Breast epithelium (tissue), 4 donors: ENCODE results near the gene TRIM72. TPM values are rescaled to one million over a fixed set of nuclear protein-coding genes. Genes with fewer than 3 reads are reported as not detected.

Experiments used
- DNase-seq, 2 donors: peaks; one replicate each; pipeline ENCODE4 v3.0.0-alpha.2; 2019; ENCODE audit warnings: low spot score in 2 of 2
- H3K27ac ChIP-seq, 2 donors: fragments of 200-600 bp; sonication (generic) in 1 of 2; one replicate each; pipeline ENCODE4 v1.5.1; 2016 to 2019; ENCODE audit warnings: mild to moderate bottlenecking in 1 of 2
- H3K27me3 ChIP-seq, 2 donors: fragments of 200-600 bp; sonication (generic) in 1 of 2; one replicate each; pipeline versions ENCODE4 v1.5.1 to v1.6.0; 2017 to 2019; ENCODE audit warnings: control low read depth in 1 of 2, mild to moderate bottlenecking in 1 of 2
- H3K36me3 ChIP-seq: fragments of 200-600 bp; one replicate; pipeline ENCODE4 v1.5.1; 2019
- H3K4me1 ChIP-seq, 2 donors: fragments of 200-600 bp; sonication (generic); one replicate each; pipeline ENCODE4 v1.5.1; 2016 to 2019; ENCODE audit warnings: control low read depth in 1 of 2
- H3K4me3 ChIP-seq, 3 donors: fragments of 200-600 bp; sonication (generic); 1 replicate in 2 of 3; 2 replicates in 1 of 3; pipeline ENCODE4 v1.5.1; 2016 to 2019; ENCODE audit warnings: mild to moderate bottlenecking in 3 of 3, moderate library complexity in 2 of 3
- H3K9me3 ChIP-seq, 2 donors: fragments of 200-600 bp; sonication (generic) in 1 of 2; one replicate each; pipeline ENCODE4 v1.5.1; 2016 to 2019; ENCODE audit warnings: control low read depth in 1 of 2
- POLR2A ChIP-seq: fragments of 450-650 bp; IDR thresholded peaks from one replicate; pipeline ENCODE4 v1.6.1; 2016; ENCODE audit warnings: antibody characterized with exemption, mild to moderate bottlenecking, moderate library complexity
- POLR2AphosphoS5 ChIP-seq, 3 donors: sonication (generic); formaldehyde crosslinking; IDR thresholded peaks; one replicate each; pipeline ENCODE4 v1.6.1; 2017; ENCODE audit warnings: antibody characterized with exemption in 3 of 3
- intact Hi-C: fragments of 100-400 bp; cut with DNase I; formaldehyde crosslinking; loops from one replicate; pipeline ENCODE4 v1.15.1; 2023; ENCODE audit warnings: low total_unique reads
- total RNA-seq, 3 donors: library from RNA; depleted of rRNA; stranded (reverse); fragments of >200 nt; gene quantifications; one replicate each; pipeline ENCODE4 v1.1.0, GENCODE V29; 2016
- TF ChIP-seq, protein P1 (sequence below), 3 donors: fragments of 450-650 bp; IDR thresholded peaks; one replicate each; pipeline ENCODE4 v1.5.1; 2016 to 2017; ENCODE audit warnings: antibody characterized with exemption in 3 of 3, mild to moderate bottlenecking in 3 of 3, moderate library complexity in 3 of 3

Gene TRIM72
- total RNA-seq, 3 donors from 2014 or later, result under 0.01 TPM; not detected in 1

DNA sequence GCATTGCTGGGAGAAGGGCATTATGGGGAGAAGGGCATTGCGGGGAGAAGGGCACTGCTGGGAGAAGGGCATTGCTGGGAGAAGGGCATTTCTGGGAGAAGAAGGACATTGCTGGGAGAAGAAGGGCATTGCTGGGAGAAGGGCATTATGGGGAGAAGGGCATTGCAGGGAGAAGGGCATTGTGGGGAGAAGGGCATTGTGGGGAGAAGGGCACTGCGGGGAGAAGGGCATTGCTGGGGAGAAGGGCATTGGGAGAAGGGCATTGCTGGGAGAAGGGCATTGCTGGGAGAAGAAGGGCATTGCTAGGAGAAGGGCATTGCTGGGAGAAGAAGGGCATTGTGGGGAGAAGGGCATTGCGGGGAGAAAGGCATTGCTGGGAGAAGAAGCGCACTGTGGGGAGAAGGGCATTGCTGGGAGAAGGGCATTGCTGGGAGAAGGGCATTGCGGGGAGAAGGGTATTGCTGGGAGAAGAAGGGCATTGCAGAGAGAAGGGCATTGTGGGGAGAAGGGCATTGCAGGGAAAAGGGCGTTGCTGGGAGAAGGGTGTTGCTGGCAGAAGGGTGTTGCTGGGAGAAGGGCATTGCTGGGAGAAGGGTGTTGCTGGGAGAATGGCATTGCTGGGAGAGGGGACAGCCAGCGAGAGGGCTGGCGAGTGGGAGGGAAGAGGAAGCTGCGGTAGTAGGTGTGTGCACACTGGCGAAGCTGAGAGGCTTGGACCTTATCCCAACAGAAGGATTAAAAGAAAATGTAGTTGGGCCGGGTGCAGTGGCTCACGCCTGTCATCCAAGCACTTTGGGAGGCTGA lies 7.6 kb downstream of the TRIM72 start:
- Histone ChIP-seq H3K36me3 (no peaks in the 10 kb centered on the region), H3K4me3 (no peak overlapping the region), H3K27me3 (peaks cover 4 to 23% of the 10 kb centered on the region in 2 donors), H3K9me3 (no peaks in the 10 kb centered on the region), H3K4me1 (peaks cover 0 to 4% of the 10 kb centered on the region in 2 donors), H3K27ac (no peak overlapping the region)
- no peak for TF ChIP-seq POLR2A
- TF ChIP-seq, protein P1, sequence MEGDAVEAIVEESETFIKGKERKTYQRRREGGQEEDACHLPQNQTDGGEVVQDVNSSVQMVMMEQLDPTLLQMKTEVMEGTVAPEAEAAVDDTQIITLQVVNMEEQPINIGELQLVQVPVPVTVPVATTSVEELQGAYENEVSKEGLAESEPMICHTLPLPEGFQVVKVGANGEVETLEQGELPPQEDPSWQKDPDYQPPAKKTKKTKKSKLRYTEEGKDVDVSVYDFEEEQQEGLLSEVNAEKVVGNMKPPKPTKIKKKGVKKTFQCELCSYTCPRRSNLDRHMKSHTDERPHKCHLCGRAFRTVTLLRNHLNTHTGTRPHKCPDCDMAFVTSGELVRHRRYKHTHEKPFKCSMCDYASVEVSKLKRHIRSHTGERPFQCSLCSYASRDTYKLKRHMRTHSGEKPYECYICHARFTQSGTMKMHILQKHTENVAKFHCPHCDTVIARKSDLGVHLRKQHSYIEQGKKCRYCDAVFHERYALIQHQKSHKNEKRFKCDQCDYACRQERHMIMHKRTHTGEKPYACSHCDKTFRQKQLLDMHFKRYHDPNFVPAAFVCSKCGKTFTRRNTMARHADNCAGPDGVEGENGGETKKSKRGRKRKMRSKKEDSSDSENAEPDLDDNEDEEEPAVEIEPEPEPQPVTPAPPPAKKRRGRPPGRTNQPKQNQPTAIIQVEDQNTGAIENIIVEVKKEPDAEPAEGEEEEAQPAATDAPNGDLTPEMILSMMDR (IDR thresholded peaks at IDR 0.05), result no peak
- no peak for TF ChIP-seq POLR2AphosphoS5 (IDR thresholded peaks at IDR 0.05)
- intact Hi-C loops, result no loop called here
- DNase-seq, result no peak

DNA sequence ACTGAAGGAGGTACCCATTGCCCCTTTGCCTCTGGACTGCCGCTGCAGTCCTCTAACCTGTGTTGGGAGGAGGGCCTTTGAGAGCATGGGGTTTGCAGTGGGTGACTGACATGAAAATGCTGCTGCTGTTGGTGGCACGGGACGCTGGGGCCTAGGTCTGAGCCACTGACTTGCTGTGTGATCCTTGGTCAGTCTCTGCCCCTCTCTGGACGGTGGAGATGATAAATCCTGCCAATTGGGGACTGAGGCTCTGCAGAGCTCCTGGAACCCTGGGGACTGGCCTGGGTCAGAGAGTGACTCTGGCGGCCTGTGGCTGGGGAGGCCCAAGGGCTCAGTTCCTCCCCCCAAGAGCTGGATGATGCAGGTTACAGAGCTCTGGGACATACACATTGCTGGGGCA lies 9.1 kb downstream of the TRIM72 start:
- Histone ChIP-seq H3K27ac (no peak overlapping the region), H3K36me3 (no peaks in the 10 kb centered on the region), H3K4me3 (no peak overlapping the region), H3K4me1 (no peaks in the 10 kb centered on the region), H3K27me3 (peaks cover under 1 to 10% of the 10 kb centered on the region in 2 donors), H3K9me3 (no peaks in the 10 kb centered on the region)
- no peak for DNase-seq
- no peak for TF ChIP-seq POLR2A
- TF ChIP-seq, protein P1 (IDR thresholded peaks at IDR 0.05), result no peak
- no peak for TF ChIP-seq POLR2AphosphoS5 (IDR thresholded peaks at IDR 0.05)
- intact Hi-C loops, result no loop called here

DNA sequence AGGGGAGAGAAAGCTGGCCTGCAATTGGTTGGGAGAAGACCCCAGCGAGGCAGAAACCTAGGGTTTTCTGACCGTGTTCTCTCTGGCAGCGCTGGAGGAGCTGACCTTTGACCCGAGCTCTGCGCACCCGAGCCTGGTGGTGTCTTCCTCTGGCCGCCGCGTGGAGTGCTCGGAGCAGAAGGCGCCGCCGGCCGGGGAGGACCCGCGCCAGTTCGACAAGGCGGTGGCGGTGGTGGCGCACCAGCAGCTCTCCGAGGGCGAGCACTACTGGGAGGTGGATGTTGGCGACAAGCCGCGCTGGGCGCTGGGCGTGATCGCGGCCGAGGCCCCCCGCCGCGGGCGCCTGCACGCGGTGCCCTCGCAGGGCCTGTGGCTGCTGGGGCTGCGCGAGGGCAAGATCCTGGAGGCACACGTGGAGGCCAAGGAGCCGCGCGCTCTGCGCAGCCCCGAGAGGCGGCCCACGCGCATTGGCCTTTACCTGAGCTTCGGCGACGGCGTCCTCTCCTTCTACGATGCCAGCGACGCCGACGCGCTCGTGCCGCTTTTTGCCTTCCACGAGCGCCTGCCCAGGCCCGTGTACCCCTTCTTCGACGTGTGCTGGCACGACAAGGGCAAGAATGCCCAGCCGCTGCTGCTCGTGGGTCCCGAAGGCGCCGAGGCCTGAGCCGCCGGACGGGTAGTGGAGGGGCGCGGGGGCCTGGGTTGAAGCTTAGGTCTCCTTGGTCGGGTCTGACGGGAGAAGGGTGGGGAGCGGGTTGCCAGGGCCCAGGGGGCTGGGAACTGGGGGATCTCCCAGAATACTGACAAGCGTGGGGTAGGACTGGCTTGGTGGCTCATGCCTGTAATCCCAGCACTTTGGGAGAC lies 10.4 kb downstream of the TRIM72 start:
- TF ChIP-seq, protein P1 (IDR thresholded peaks at IDR 0.05), result no peak
- no peak for TF ChIP-seq POLR2AphosphoS5 (IDR thresholded peaks at IDR 0.05)
- Histone ChIP-seq H3K4me3 (no peak overlapping the region), H3K27ac (no peak overlapping the region), H3K4me1 (no peaks in the 10 kb centered on the region), H3K36me3 (no peaks in the 10 kb centered on the region), H3K9me3 (no peaks in the 10 kb centered on the region), H3K27me3 (no peaks in the 10 kb centered on the region)
- no peak for DNase-seq
- intact Hi-C loops, result no loop called here

DNA sequence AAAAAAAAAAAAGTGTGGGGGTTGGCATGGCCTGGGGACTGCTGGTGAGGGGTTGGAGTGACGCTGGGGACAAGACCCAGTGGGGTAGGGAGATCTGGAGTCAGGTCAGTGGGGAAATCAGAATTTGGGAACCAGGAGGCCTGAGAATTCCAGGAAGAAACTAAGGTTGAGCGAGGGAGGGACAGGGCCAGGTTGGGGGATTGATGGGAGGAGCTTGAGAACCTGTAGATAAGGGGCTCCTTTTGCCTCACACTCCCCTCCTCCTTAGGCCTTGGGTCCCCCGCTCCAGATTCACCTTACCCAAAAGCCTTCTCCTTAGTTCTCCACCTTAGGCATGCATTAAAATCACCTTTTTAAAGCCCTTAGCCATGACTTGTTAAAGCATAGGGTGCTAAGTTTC lies 11.3 kb downstream of the TRIM72 start:
- intact Hi-C loops, result no loop called here
- Histone ChIP-seq H3K36me3 (no peaks in the 10 kb centered on the region), H3K27me3 (no peaks in the 10 kb centered on the region), H3K9me3 (no peaks in the 10 kb centered on the region), H3K4me1 (no peaks in the 10 kb centered on the region), H3K4me3 (no peak overlapping the region), H3K27ac (no peak overlapping the region)
- TF ChIP-seq POLR2AphosphoS5 (IDR thresholded peaks at IDR 0.05) (no peak), POLR2A (no peak)
- TF ChIP-seq, protein P1 (IDR thresholded peaks at IDR 0.05), result no peak
- no peak for DNase-seq

DNA sequence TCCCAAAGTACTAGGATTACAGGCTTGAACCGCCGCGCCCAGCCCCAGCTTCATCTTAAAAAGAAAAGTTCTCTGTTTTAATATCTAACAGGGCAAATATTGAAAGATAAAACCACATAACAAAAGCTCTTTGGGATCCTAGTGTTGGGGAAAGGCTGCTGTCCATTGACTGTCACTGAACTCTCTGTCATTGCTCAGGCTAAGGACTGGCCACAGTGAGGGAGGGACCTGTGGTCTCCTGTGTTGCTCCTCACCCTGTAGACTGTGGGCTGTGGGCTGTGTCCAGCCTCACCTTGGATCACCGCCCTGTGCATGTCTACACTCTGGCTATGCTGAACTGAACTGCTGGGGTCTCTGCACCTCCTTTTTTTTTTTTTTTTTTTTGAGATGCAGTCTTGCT lies 14.3 kb downstream of the TRIM72 start:
- no peaks in the 10 kb centered on the region for H3K4me1 ChIP-seq
- TF ChIP-seq, protein P1 (IDR thresholded peaks at IDR 0.05), result no peak
- TF ChIP-seq POLR2AphosphoS5 (IDR thresholded peaks at IDR 0.05) (no peak), POLR2A (no peak)
- no peak overlapping the region for H3K27ac ChIP-seq
- no peak overlapping the region for H3K4me3 ChIP-seq
- intact Hi-C loops, result no loop called here
- H3K9me3 ChIP-seq, result no peaks in the 10 kb centered on the region
- no peaks in the 10 kb centered on the region for H3K36me3 ChIP-seq
- H3K27me3 ChIP-seq, result no peaks in the 10 kb centered on the region
- DNase-seq, result no peak
